ENCODE data around the gene CORO6.
"Not testable (repeated sequence)": the region's sequence is repeated elsewhere in the genome, so short reads cannot be mapped to it uniquely, and the experiment has no call there.

Gene CORO6

DNA sequence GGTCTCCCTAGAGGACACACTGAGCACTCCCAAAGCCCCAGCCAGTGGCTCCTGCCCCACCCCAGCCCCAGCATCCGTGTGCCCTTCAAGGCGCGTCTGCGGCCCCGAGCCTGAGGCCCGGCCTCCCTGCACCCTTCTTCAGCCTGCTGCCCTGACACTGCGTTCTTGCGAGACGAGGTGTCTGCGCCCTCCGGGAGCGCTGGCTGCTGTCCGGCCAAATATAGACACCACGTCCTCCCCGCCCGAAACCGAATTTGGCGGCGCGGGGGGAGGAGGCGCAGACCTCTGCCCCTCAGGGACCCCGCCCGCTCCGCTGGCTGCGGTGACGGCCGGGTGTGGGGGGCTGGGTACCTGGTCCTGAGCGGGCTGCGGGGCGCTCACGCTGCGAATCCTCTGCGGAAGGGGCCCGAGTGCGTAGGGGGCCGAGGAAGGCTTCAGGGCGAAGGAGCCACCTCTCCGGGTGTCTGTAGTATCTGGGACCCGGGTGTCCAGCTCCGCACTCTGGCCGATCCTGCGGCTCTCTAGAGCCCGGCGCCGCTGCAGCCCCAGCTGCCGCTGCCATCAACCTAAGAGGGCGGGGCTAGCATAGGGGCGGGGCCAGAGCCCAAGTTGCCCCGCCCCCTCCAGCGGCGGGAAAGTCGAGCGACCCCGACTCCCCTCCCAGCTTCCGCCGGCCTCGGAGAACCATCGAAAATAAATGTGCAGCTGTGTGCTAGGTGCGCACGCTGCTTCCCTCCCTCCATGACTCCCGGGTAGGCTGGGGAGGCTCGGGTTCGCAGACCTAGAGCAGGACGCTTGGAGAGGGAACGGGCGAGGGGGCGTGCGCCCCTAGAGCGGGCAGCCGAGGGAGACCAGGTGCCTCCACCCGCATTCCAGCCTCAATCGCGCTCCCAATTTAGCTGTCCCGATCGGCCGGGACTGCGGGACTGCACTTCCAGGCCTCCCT, at the start of gene CORO6:
Gene CORO6 (minus strand): TSS at position 576 of the 946 bp plus-strand sequence. CDS start 1,491 bp downstream, outside the sequence.
- DNase-seq (ENCODE audit: low spot score): peak; percentile 54

DNA sequence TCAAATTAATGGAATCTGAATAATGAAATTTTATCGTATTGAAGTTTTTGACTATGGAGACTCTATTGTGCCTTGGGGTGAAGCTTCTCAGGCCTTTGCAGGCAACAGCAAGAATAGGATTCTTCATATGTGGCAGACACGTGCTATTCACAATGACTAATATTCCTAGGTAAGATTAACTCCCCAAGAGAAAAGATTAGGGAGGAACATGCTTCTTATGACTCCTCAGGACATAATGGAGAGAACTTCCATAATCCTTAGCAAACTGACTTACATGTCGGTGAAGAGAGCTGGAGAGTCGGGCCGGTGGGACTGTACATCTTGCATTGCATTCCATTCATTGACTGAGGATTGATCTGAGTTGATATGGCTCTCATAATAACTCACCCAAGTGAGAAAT, 48.9 kb upstream of the CORO6 start:
- Mint-ChIP-seq H3K27me3 (ENCODE audit: low read depth) (no peaks in the 10 kb centered on the region), H3K27ac (no peak overlapping the region), H3K36me3 (ENCODE audit: low read depth) (peaks cover 49% of the 10 kb centered on the region), H3K9me3 (no peaks in the 10 kb centered on the region), H3K4me3 (no peak overlapping the region), H3K4me1 (ENCODE audit: low read depth) (peaks cover 12% of the 10 kb centered on the region)
- no peak for DNase-seq (ENCODE audit: low spot score)

More for the DNA sequence above, at the start of gene CORO6:
- Mint-ChIP-seq H3K4me3 (peak within 1 kb of the TSS; percentile 78), H3K27me3 (ENCODE audit: low read depth) (peaks cover 1% of the 10 kb centered on the region), H3K36me3 (ENCODE audit: low read depth) (peaks cover 8% of the 10 kb centered on the region), H3K27ac (no peak within 1 kb of the TSS), H3K9me3 (no peaks in the 10 kb centered on the region), H3K4me1 (ENCODE audit: low read depth) (peaks cover 32% of the 10 kb centered on the region)

GRCh38 chr17:29669266-29669665, 46.6 kb upstream of the CORO6 start:
- H3K9me3 Mint-ChIP-seq: no peaks in the 10 kb centered on the region
- no peak for DNase-seq (ENCODE audit: low spot score)
- H3K4me1 Mint-ChIP-seq (ENCODE audit: low read depth): peaks cover 5% of the 10 kb centered on the region
- no peak overlapping the region for H3K27ac Mint-ChIP-seq
- H3K4me3 Mint-ChIP-seq: no peak overlapping the region
- no peaks in the 10 kb centered on the region for H3K27me3 Mint-ChIP-seq (ENCODE audit: low read depth)
- H3K36me3 Mint-ChIP-seq (ENCODE audit: low read depth): peaks cover 57% of the 10 kb centered on the region

DNA sequence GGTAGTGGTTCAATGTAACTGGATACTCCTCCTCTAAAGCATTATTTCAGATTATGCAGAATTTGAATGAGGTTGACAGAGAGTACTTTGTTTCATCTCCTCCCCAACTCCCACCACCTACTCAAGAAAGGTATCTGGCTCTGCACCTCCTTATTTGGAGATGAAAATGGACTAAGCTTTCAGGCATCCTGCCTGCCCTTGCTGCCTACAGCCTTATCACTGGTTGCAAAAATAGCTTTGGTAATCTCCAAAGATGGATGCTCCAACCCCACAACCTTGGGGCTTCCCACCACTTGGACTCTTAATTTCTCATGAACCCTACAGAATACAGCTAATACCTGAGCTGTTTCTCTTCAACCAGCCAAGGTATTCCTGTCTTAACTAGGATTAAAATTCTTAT, 45.3 kb upstream of the CORO6 start:
- H3K27ac Mint-ChIP-seq: peak overlapping the region; percentile 46
- peaks cover 55% of the 10 kb centered on the region for H3K36me3 Mint-ChIP-seq (ENCODE audit: low read depth)
- no peaks in the 10 kb centered on the region for H3K27me3 Mint-ChIP-seq (ENCODE audit: low read depth)
- no peak for DNase-seq (ENCODE audit: low spot score)
- no peak overlapping the region for H3K4me3 Mint-ChIP-seq
- H3K9me3 Mint-ChIP-seq: no peaks in the 10 kb centered on the region
- peaks cover 5% of the 10 kb centered on the region for H3K4me1 Mint-ChIP-seq (ENCODE audit: low read depth)

- Mint-ChIP-seq H3K4me1 (ENCODE audit: low read depth) (peaks cover 9% of the 10 kb centered on the region), H3K9me3 (peaks cover 3% of the 10 kb centered on the region), H3K27me3 (ENCODE audit: low read depth) (no peaks in the 10 kb centered on the region), H3K36me3 (ENCODE audit: low read depth) (peaks cover 48% of the 10 kb centered on the region), H3K27ac (no peak overlapping the region), H3K4me3 (no peak overlapping the region)
- DNase-seq (ENCODE audit: low spot score): no peak
Observed at GRCh38 chr17:29665481-29665810, 42.7 kb upstream of the CORO6 start.

GRCh38 chr17:29664743-29665480, 42.2 kb upstream of the CORO6 start:
- Mint-ChIP-seq H3K27me3 (ENCODE audit: low read depth) (no peaks in the 10 kb centered on the region), H3K9me3 (peaks cover 3% of the 10 kb centered on the region), H3K36me3 (ENCODE audit: low read depth) (peaks cover 47% of the 10 kb centered on the region), H3K27ac (no peak overlapping the region), H3K4me1 (ENCODE audit: low read depth) (peaks cover 10% of the 10 kb centered on the region), H3K4me3 (no peak overlapping the region)
- no peak for DNase-seq (ENCODE audit: low spot score)

DNA sequence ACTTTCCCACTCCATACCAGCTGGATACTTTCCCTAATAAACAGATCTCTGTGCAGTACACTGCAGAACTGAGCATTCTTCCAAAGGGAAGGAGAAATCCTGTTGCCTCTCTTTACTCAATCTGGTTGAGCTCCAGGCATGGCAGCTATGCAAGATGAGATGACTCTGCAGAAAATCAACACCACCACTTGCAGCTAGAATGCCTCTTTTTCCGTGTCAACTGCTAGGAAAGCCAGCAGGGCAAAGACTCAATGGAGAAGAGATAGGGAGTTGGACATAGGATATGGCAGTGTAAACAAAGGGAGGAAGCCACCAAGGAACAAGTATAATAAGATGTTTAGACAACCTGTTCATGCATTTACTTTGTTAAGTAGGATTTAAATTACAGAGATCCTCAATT, 40.4 kb upstream of the CORO6 start:
- Mint-ChIP-seq H3K36me3 (ENCODE audit: low read depth) (peaks cover 49% of the 10 kb centered on the region), H3K27ac (no peak overlapping the region), H3K4me3 (no peak overlapping the region), H3K9me3 (peaks cover 3% of the 10 kb centered on the region), H3K4me1 (ENCODE audit: low read depth) (peaks cover 15% of the 10 kb centered on the region), H3K27me3 (ENCODE audit: low read depth) (no peaks in the 10 kb centered on the region)
- DNase-seq (ENCODE audit: low spot score): no peak

GRCh38 chr17:29661213-29661612, 38.5 kb upstream of the CORO6 start:
- Mint-ChIP-seq H3K27me3 (ENCODE audit: low read depth) (no peaks in the 10 kb centered on the region), H3K4me1 (ENCODE audit: low read depth) (peaks cover 10% of the 10 kb centered on the region), H3K27ac (no peak overlapping the region), H3K36me3 (ENCODE audit: low read depth) (peaks cover 43% of the 10 kb centered on the region), H3K4me3 (no peak overlapping the region), H3K9me3 (peaks cover 3% of the 10 kb centered on the region)
- no peak for DNase-seq (ENCODE audit: low spot score)

GRCh38 chr17:29659155-29659554, 36.4 kb upstream of the CORO6 start:
- Mint-ChIP-seq H3K27me3 (ENCODE audit: low read depth) (no peaks in the 10 kb centered on the region), H3K4me1 (ENCODE audit: low read depth) (peaks cover 10% of the 10 kb centered on the region), H3K27ac (peak overlapping the region; percentile 60), H3K4me3 (no peak overlapping the region), H3K9me3 (peaks cover 3% of the 10 kb centered on the region), H3K36me3 (ENCODE audit: low read depth) (peaks cover 37% of the 10 kb centered on the region)
- peak; percentile 12 for DNase-seq (ENCODE audit: low spot score)

- Mint-ChIP-seq H3K4me3 (no peak overlapping the region), H3K27ac (no peak overlapping the region), H3K27me3 (ENCODE audit: low read depth) (no peaks in the 10 kb centered on the region), H3K9me3 (no peaks in the 10 kb centered on the region), H3K4me1 (ENCODE audit: low read depth) (peaks cover 5% of the 10 kb centered on the region), H3K36me3 (ENCODE audit: low read depth) (peaks cover 32% of the 10 kb centered on the region)
- no peak for DNase-seq (ENCODE audit: low spot score)
Observed at GRCh38 chr17:29655323-29655722, 32.6 kb upstream of the CORO6 start.

- peaks cover 36% of the 10 kb centered on the region for H3K36me3 Mint-ChIP-seq (ENCODE audit: low read depth)
- no peak overlapping the region for H3K4me3 Mint-ChIP-seq
- DNase-seq (ENCODE audit: low spot score): no peak
Observed at GRCh38 chr17:29653995-29654714, 31.4 kb upstream of the CORO6 start.

GRCh38 chr17:29652976-29653375, 30.3 kb upstream of the CORO6 start:
- Mint-ChIP-seq H3K27ac (no peak overlapping the region), H3K9me3 (no peaks in the 10 kb centered on the region), H3K36me3 (ENCODE audit: low read depth) (peaks cover 31% of the 10 kb centered on the region), H3K4me3 (no peak overlapping the region), H3K27me3 (ENCODE audit: low read depth) (no peaks in the 10 kb centered on the region), H3K4me1 (ENCODE audit: low read depth) (no peaks in the 10 kb centered on the region)
- DNase-seq (ENCODE audit: low spot score): no peak

More at GRCh38 chr17:29653995-29654714, 31.4 kb upstream of the CORO6 start:
- H3K27me3 Mint-ChIP-seq (ENCODE audit: low read depth): no peaks in the 10 kb centered on the region
- H3K9me3 Mint-ChIP-seq: no peaks in the 10 kb centered on the region
- H3K27ac Mint-ChIP-seq: no peak overlapping the region
- peaks cover 4% of the 10 kb centered on the region for H3K4me1 Mint-ChIP-seq (ENCODE audit: low read depth)

GRCh38 chr17:29651913-29652312, 29.2 kb upstream of the CORO6 start:
- H3K27ac Mint-ChIP-seq; H3K27me3 Mint-ChIP-seq (ENCODE audit: low read depth): not testable (repeated sequence)

GRCh38 chr17:29650396-29650795, 27.7 kb upstream of the CORO6 start:
- DNase-seq (ENCODE audit: low spot score): no peak
- Mint-ChIP-seq H3K9me3 (no peaks in the 10 kb centered on the region), H3K4me3 (no peak overlapping the region), H3K27me3 (ENCODE audit: low read depth) (no peaks in the 10 kb centered on the region), H3K36me3 (ENCODE audit: low read depth) (peaks cover 23% of the 10 kb centered on the region), H3K4me1 (ENCODE audit: low read depth) (peaks cover 2% of the 10 kb centered on the region), H3K27ac (no peak overlapping the region)

More at GRCh38 chr17:29651913-29652312, 29.2 kb upstream of the CORO6 start:
- DNase-seq (ENCODE audit: low spot score); H3K9me3 Mint-ChIP-seq; H3K4me1 Mint-ChIP-seq (ENCODE audit: low read depth); H3K4me3 Mint-ChIP-seq: not testable (repeated sequence)
- peaks cover 28% of the 10 kb centered on the region for H3K36me3 Mint-ChIP-seq (ENCODE audit: low read depth)
